GM12891 (cell line): Measurements from ENCODE around the gene NXPH4.

ENCODE experiments used
- POLR2A ChIP-seq: IDR thresholded peaks from 2 replicates; pipeline ENCODE4 v1.6.1; 2011; ENCODE audit warnings: low read depth, low read length, control low read depth
- POLR2AphosphoS5 ChIP-seq: IDR thresholded peaks from 2 replicates; pipeline ENCODE4 v1.6.1; 2011; ENCODE audit warnings: low read depth, low read length, control low read depth
- TAF1 ChIP-seq: IDR thresholded peaks from 2 replicates; pipeline ENCODE4 v1.6.1; 2011; ENCODE audit warnings: low read depth, low read length, control low read depth

DNA sequence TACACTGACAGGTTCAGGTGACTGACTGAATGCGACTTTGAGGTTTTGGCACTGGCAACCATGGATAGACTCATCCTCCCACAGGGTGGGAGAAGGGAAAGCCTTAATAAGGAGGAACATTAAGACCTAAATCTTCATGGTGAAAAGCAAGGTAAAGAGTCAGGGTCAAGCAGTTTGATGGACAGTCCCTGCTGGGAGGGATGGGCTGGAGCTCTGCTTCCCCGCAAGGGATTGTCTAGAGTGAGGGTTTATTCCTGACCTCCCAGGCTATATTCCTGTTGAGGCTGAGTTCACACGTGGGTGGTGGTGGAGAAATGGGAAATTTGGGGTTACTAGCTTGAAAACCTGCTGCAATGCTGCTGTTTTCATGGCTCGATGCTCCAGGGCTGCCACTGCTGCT is 43.8 kb downstream of the NXPH4 start:
- TF ChIP-seq POLR2A = no peak
- no peak for TF ChIP-seq POLR2AphosphoS5
- no peak for TF ChIP-seq TAF1
